K562 (cell line): ENCODE data around the gene COL8A2. TPM values are rescaled to one million over a fixed set of nuclear protein-coding genes. Genes with fewer than 3 reads are reported as not detected.

Source experiments
- ARNT ChIP-seq, 2 experiments: fragments of 450-650 bp; IDR thresholded peaks; 2 replicates each; pipeline ENCODE4 v1.6.1; 2016; ENCODE audit warnings: mild to moderate bottlenecking in 1 of 2
- BCOR ChIP-seq: fragments of 450-650 bp; IDR thresholded peaks from 2 replicates; pipeline ENCODE4 v1.6.1; 2016
- BDP1 ChIP-seq: IDR thresholded peaks from 3 replicates; pipeline ENCODE4 v1.6.1; 2011; ENCODE audit not compliant: insufficient read length, insufficient read depth
- COPS2 ChIP-seq: fragments of 450-650 bp; conservative IDR thresholded peaks from 2 replicates; pipeline ENCODE4 v1.6.1; 2016; ENCODE audit warnings: mild to moderate bottlenecking, moderate library complexity
- KAT7 ChIP-seq: sonication (generic); formaldehyde crosslinking; IDR thresholded peaks from 2 replicates; pipeline ENCODE4 v1.8.0; 2022; ENCODE audit warnings: missing genetic modification reagents, mild to moderate bottlenecking, borderline replicate concordance
- L3MBTL2 ChIP-seq: fragments of 450-650 bp; IDR thresholded peaks from 2 replicates; pipeline ENCODE4 v1.6.1; 2016; ENCODE audit warnings: mild to moderate bottlenecking, moderate library complexity
- POLR2H ChIP-seq: IDR thresholded peaks from 2 replicates; pipeline ENCODE4 v1.6.1; 2016; ENCODE audit warnings: missing genetic modification characterization, low read depth, mild to moderate bottlenecking, control low read depth, missing compliant biosample characterization, moderate library complexity
- RBM22 ChIP-seq: fragments of 200-400 bp; formaldehyde crosslinking; IDR thresholded peaks from 2 replicates; pipeline ENCODE4 v1.6.1; 2018; ENCODE audit warnings: low read length, low read depth; ENCODE audit not compliant: poor library complexity, severe bottlenecking
- SMARCC2 ChIP-seq: fragments of 450-650 bp; IDR thresholded peaks from 2 replicates; pipeline ENCODE4 v1.6.1; 2017; ENCODE audit warnings: antibody characterized with exemption, moderate library complexity, mild to moderate bottlenecking, low read depth
- SMC3 ChIP-seq: conservative IDR thresholded peaks from 2 replicates; pipeline ENCODE4 v1.6.1; 2011; ENCODE audit warnings: low read depth, low read length, improper control_type of control experiment; ENCODE audit not compliant: insufficient read depth
- XRCC4 ChIP-seq: IDR thresholded peaks from one replicate; pipeline ENCODE4 v1.6.1; 2011; ENCODE audit not compliant: insufficient read depth, insufficient read length; ENCODE audit errors: extremely low read depth
- ZBTB1 ChIP-seq: sonication (generic); formaldehyde crosslinking; IDR thresholded peaks from 2 replicates; pipeline ENCODE4 v1.8.1; 2023; ENCODE audit warnings: missing genetic modification reagents, low read depth, mild to moderate bottlenecking, borderline replicate concordance
- ZNF384 ChIP-seq: IDR thresholded peaks from 2 replicates; pipeline ENCODE4 v1.6.1; 2012; ENCODE audit warnings: low read depth, low read length, improper control_type of control experiment
- ZNF408 ChIP-seq: fragments of 250-450 bp; sonication (Bioruptor Pico); IDR thresholded peaks from 2 replicates; pipeline ENCODE4 v1.4.0; 2020; ENCODE audit warnings: low read depth, mild to moderate bottlenecking, moderate library complexity
- ZNF57 ChIP-seq: fragments of 450-650 bp; formaldehyde crosslinking; IDR thresholded peaks from 2 replicates; pipeline ENCODE4 v1.4.0; 2020; ENCODE audit warnings: mild to moderate bottlenecking, moderate library complexity
- ZNF77 ChIP-seq: fragments of 250-450 bp; sonication (Bioruptor Pico); IDR thresholded peaks from 2 replicates; pipeline ENCODE4 v1.5.0; 2020
- ZNF780A ChIP-seq: fragments of 250-450 bp; sonication (Bioruptor Pico); IDR thresholded peaks from 2 replicates; pipeline ENCODE4 v1.5.0; 2021; ENCODE audit warnings: mild to moderate bottlenecking
- ZZZ3 ChIP-seq: fragments of 450-650 bp; IDR thresholded peaks from 2 replicates; pipeline ENCODE4 v1.6.1; 2016; ENCODE audit warnings: antibody characterized with exemption, mild to moderate bottlenecking, moderate library complexity
- polyA plus RNA-seq, 8 experiments: library from polyadenylated mRNA; depleted of rRNA in 4 of 8; stranded (reverse) in 5 of 8; unstranded in 3 of 8; fragments of >200 nt; fragmentation: Nextera tagmentation in 2 of 8; fragmentation: Illumina TruSeq in 1 of 8; extraction: Ambion mirVana in 2 of 8; extraction: Trizol in 1 of 8; gene quantifications; 2 replicates each; pipeline versions ENCODE4 v1.2.1 to v1.2.3, GENCODE V29; 2011 to 2014; ENCODE audit warnings: inconsistent platforms in 1 of 8, missing spikeins in 1 of 8
- total RNA-seq, 7 experiments: library from RNA; depleted of rRNA in 6 of 7; stranded (reverse); fragments of >200 nt in 6 of 7; fragmentation: Illumina TruSeq in 2 of 7; extraction: Trizol in 2 of 7; gene quantifications; 2 replicates each; pipeline versions ENCODE4 v1.2.1 to v1.2.3, GENCODE V29; 2011 to 2021; ENCODE audit warnings: low replicate concordance in 1 of 7
- TF ChIP-seq, protein P1 (sequence below): IDR thresholded peaks from 3 replicates; pipeline ENCODE4 v1.6.1; 2011; ENCODE audit warnings: borderline replicate concordance, mild to moderate bottlenecking; ENCODE audit not compliant: insufficient read length, insufficient read depth
- TF ChIP-seq, protein P2 (sequence below): fragments of 250-450 bp; sonication (Bioruptor Pico); IDR thresholded peaks from 2 replicates; pipeline ENCODE4 v1.8.0; 2022; ENCODE audit warnings: moderate library complexity, mild to moderate bottlenecking, inconsistent platforms
- TF ChIP-seq, protein P3 (sequence below): sonication (generic); formaldehyde crosslinking; IDR thresholded peaks from 2 replicates; pipeline ENCODE4 v1.8.1; 2023; ENCODE audit warnings: mild to moderate bottlenecking, missing genetic modification reagents
- TF ChIP-seq, protein P4 (sequence below): fragments of 250-450 bp; sonication (Bioruptor Pico); IDR thresholded peaks from 2 replicates; pipeline ENCODE4 v1.6.1; 2021; ENCODE audit warnings: mild to moderate bottlenecking
- TF ChIP-seq, protein P5 (sequence below), 2 experiments: fragments of 450-650 bp in 1 of 2; sonication (generic) in 1 of 2; formaldehyde crosslinking in 1 of 2; IDR thresholded peaks in 1 of 2; conservative IDR thresholded peaks in 1 of 2; 2 replicates each; pipeline versions ENCODE4 v1.6.1 to v1.8.1; 2016 to 2023; ENCODE audit warnings: mild to moderate bottlenecking in 2 of 2, moderate library complexity in 2 of 2, inconsistent platforms in 1 of 2, missing genetic modification reagents in 1 of 2

COL8A2 gene
- total and polyA plus RNA-seq, 9 of the 15 experiments (the other 6 are each of a cell fraction or from before 2014, with no cell fraction given) = 0.03 to 0.14 (median 0.04) TPM; not detected in 5

DNA sequence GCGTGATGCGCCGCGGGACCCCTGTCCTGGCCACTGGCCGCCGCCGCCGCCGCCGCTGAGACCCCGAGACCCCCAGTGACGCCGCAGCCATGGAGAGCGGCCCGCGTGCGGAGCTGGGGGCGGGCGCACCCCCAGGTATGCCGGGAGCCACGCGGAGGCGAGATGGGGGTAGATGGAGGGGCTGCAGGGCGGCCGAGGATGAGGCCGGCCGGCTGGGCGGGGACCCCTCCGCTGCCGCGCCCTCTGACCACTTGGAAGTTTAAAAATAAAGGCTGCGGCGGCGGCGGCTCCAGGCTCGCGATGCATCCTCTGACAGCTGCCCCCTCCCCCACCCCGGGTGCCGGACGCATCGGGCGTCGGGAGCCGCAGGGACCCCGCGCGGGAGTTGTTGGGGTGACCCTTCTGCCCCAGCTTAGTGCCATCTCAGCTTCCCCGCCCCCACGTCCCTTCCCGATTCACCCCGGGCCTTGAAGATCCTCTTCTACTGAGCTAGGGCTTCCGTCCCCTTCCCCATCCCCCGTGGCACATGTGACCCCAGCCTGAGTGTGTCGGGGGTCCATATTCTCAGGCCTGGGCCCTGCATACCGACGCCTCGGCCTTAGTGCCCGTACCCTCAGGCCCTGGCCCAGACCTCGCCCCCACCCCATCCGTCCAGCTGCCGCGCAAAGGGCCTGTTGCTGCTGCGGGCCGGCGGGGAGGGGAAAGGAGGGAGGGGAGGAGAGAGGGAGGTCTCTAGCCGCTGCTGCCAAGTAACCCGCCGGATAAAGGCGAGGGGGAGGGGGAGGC, 31.5 kb upstream of the COL8A2 start (continued):
- TF ChIP-seq, protein P1, sequence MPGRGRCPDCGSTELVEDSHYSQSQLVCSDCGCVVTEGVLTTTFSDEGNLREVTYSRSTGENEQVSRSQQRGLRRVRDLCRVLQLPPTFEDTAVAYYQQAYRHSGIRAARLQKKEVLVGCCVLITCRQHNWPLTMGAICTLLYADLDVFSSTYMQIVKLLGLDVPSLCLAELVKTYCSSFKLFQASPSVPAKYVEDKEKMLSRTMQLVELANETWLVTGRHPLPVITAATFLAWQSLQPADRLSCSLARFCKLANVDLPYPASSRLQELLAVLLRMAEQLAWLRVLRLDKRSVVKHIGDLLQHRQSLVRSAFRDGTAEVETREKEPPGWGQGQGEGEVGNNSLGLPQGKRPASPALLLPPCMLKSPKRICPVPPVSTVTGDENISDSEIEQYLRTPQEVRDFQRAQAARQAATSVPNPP = no peak
- no peak for TF ChIP-seq SMARCC2
- TF ChIP-seq COPS2 = no peak
- TF ChIP-seq, protein P2, sequence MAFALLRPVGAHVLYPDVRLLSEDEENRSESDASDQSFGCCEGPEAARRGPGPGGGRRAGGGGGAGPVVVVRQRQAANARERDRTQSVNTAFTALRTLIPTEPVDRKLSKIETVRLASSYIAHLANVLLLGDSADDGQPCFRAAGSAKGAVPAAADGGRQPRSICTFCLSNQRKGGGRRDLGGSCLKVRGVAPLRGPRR (CRISPR knock-in tag) = no peak
- TF ChIP-seq KAT7 = peak; percentile 57; the same call in 1 of the 2 replicates
- TF ChIP-seq ZNF408 (CRISPR knock-in tag) = no peak
- TF ChIP-seq ZNF780A (CRISPR knock-in tag) = no peak
- TF ChIP-seq RBM22 = peak; percentile 66
- TF ChIP-seq, protein P3, sequence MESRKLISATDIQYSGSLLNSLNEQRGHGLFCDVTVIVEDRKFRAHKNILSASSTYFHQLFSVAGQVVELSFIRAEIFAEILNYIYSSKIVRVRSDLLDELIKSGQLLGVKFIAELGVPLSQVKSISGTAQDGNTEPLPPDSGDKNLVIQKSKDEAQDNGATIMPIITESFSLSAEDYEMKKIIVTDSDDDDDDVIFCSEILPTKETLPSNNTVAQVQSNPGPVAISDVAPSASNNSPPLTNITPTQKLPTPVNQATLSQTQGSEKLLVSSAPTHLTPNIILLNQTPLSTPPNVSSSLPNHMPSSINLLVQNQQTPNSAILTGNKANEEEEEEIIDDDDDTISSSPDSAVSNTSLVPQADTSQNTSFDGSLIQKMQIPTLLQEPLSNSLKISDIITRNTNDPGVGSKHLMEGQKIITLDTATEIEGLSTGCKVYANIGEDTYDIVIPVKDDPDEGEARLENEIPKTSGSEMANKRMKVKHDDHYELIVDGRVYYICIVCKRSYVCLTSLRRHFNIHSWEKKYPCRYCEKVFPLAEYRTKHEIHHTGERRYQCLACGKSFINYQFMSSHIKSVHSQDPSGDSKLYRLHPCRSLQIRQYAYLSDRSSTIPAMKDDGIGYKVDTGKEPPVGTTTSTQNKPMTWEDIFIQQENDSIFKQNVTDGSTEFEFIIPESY (CRISPR knock-in tag) = no peak
- TF ChIP-seq ZNF77 (CRISPR knock-in tag) = no peak
- peak; percentile 74 for TF ChIP-seq BCOR
- TF ChIP-seq, protein P4, sequence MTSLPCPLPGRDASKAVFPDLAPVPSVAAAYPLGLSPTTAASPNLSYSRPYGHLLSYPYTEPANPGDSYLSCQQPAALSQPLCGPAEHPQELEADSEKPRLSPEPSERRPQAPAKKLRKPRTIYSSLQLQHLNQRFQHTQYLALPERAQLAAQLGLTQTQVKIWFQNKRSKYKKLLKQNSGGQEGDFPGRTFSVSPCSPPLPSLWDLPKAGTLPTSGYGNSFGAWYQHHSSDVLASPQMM (CRISPR knock-in tag) = no peak
- TF ChIP-seq SMC3 = 0 out of 2 replicates have a peak, but pooled peaks have one; percentile 3
- TF ChIP-seq ZZZ3 = no peak
- TF ChIP-seq L3MBTL2 = peak; percentile 47
- TF ChIP-seq XRCC4 = no peak
- TF ChIP-seq ZBTB1 = peak; percentile 50; the same call in 1 of the 2 replicates
- 0 out of 2 replicates have a peak, but pooled peaks have one; percentile 63 for TF ChIP-seq ZNF57
- no peak for TF ChIP-seq POLR2H (tag)
- TF ChIP-seq ARNT (IDR thresholded peaks at IDR 0.05) = no peak
- TF ChIP-seq ZNF384 = no peak
- TF ChIP-seq, protein P5, sequence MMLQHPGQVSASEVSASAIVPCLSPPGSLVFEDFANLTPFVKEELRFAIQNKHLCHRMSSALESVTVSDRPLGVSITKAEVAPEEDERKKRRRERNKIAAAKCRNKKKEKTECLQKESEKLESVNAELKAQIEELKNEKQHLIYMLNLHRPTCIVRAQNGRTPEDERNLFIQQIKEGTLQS (IDR thresholded peaks at IDR 0.05) = no peak
- TF ChIP-seq, protein P5 (CRISPR knock-in tag; conservative IDR thresholded peaks at IDR 0.05) = no peak
- TF ChIP-seq BDP1 = no peak
